GM13977 (cell line): ENCODE results near the gene PSMD1.
A peak's percentile ranks its signal among the peaks of the same experiment; 100 is the strongest.

ENCODE experiments used
- DNase-seq: peaks from one replicate; pipeline ENCODE4 v3.0.0; 2012; ENCODE audit warnings: low spot score
- in situ Hi-C: fragments of 300-500 bp; cut with MboI; formaldehyde crosslinking; loops from one replicate; pipeline ENCODE4 v1.12.0; 2022; ENCODE audit warnings: low sequenced_read_pairs, low pct_unique_long_range_greater_than_20kb, mixed read lengths, inconsistent platforms; ENCODE audit not compliant: unreplicated experiment
- TF ChIP-seq, protein P1 (sequence below): IDR thresholded peaks from 2 replicates; pipeline ENCODE4 v1.5.1; 2012; ENCODE audit warnings: mild to moderate bottlenecking, control low read depth; ENCODE audit not compliant: insufficient read depth; ENCODE audit errors: extremely low read depth, missing control alignments

PSMD1 gene

DNA sequence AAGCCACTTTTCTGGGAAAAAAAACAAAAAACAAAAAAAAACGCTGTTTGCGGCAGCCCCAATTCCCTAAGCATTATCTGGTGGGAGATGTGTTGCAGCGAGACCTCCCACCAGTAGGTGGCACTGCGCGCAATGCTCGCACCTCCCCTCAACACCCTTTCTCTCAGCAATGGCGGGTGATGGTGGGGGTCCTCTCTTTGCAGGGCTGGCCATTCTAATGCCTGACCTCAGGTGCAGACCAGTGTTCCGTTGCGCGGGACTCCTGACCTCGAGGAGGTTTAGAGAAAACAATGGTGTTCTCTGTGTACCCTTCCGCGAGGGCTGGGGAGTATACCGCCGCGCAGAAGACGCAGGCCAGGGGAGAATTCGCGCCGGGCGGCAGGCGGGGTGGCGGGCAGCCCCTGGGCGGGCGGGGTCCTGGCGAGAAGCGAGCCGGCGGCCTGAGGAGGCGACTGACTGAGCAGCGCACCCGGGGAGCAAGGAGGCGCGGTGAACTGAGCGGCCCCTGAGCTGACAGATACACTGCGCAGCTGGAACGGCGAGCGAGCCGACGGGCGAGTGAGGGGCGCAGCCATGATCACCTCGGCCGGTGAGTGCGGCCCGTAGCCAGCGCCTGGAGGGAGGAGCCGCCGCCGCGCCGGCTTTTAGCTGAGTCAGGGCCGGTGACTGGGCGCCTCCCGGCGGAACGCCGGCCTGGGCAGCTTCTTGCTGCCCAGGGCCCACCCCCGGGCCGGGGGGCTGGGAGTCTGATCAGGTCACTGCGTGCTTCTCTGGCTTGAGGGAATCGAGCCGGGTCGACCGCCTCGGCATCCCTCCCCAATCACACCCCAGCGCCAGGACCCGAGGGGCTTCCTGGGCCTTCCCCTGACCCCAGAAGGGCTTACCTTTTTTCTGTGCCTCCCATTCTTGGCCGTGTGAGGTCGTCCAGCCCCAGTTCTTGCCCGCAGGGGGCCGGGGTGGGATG, at the start of gene PSMD1:
PSMD1 (plus strand) TSS at position 415 of the 964 bp plus-strand sequence; CDS start at position 574, 159 bp downstream.
- peak; percentile 95 for DNase-seq
- TF ChIP-seq, protein P1, sequence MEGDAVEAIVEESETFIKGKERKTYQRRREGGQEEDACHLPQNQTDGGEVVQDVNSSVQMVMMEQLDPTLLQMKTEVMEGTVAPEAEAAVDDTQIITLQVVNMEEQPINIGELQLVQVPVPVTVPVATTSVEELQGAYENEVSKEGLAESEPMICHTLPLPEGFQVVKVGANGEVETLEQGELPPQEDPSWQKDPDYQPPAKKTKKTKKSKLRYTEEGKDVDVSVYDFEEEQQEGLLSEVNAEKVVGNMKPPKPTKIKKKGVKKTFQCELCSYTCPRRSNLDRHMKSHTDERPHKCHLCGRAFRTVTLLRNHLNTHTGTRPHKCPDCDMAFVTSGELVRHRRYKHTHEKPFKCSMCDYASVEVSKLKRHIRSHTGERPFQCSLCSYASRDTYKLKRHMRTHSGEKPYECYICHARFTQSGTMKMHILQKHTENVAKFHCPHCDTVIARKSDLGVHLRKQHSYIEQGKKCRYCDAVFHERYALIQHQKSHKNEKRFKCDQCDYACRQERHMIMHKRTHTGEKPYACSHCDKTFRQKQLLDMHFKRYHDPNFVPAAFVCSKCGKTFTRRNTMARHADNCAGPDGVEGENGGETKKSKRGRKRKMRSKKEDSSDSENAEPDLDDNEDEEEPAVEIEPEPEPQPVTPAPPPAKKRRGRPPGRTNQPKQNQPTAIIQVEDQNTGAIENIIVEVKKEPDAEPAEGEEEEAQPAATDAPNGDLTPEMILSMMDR: peak; percentile 93
- in situ Hi-C loops: loop anchor here (10.0 kb wide), 1 partner anchor 152 kb away; no protein-coding TSS in a partner anchor

DNA sequence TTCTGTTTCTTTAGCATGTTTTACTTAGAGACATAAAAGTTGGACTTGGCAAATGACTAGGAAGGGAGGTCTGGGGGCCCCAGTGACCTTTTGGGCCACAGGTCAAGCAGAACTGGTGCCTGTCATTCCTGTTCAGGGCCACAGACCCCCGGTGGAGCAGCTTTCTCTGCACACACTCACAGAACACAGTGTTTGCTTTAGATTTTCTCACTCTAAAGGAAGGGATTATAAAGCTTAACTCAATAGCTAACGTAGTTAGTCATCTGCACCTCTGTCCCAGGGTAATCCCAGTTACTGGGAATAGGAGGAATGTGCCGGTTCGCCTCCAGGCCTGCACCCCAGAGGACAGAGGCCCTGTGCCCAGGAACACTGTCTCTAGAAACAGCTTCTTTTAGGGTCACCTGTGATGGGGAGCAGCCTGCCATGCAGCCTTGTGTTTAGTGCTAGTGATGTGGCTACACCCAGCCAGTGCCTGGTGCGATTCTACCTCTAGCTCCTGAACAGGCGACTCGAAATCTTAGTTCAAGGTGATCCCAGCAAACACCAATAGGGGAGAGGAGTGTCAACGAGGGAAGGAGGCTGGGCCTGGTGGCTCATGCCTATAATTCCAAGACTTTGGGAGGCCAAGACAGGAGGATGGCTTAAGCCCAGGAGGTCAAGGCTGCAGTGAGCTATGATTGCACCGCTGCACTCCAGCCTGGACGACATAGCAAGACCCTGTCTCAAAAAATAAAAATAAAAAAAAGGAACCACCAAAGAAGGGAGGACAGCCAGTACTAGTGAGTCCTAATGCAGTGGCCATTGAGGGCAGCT, 49.2 kb upstream of the PSMD1 start:
- DNase-seq: no peak
- in situ Hi-C loops: no loop called here
- TF ChIP-seq, protein P1: no peak

DNA sequence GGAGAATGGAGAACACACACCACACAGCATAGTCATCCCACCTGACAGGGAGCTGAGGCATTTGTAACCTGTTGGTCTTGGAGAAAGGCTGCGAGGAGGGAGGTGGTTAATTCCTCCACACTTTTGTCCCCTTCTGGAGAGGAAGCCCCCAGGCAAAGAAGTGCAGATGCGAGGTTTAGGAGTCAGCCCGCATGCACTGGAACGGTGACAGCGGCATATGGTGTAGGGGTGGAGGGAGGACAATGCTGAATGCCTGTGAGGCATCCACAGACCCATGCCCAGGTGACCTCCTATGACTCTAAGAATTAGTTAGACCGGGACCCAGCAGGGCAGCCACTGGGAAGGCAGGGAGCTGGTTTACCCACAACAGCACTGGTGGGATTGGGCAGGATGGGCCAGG, 48.5 kb upstream of the PSMD1 start:
- TF ChIP-seq, protein P1: no peak
- no peak for DNase-seq
- in situ Hi-C loops: no loop called here

DNA sequence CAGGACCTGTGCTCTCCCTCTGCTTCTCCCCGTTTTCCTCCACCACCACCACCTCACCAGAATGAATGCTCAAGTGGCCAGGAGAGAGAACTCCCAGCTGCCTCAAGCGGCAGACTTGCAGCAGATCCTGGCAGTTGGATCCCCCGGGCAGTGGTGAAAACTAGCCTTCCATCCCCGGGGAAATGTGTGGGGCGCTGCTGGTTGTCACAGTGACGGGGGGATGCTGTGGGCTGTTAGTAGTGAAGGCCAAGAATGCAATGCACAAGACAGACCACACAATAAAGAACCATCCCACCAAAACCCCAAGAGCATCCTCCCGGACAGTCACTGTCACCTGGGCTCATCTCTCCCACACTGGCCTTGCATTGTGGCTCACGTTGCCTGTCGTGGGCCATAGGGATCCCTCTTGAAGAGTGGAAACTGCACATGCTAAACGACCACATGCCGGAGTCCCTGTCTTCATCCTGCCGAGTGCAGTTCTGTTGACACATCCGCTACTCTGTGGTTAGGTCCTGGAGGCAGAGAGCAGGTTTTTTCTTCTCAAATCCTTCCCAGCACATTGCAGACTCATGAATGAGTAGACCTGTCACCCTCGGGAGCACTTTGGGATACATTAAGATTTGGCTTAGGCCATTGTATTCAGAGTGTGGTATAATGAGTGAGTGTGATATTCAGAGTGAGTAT, 47.3 kb upstream of the PSMD1 start:
- in situ Hi-C loops: no loop called here
- no peak for DNase-seq
- TF ChIP-seq, protein P1: no peak

DNA sequence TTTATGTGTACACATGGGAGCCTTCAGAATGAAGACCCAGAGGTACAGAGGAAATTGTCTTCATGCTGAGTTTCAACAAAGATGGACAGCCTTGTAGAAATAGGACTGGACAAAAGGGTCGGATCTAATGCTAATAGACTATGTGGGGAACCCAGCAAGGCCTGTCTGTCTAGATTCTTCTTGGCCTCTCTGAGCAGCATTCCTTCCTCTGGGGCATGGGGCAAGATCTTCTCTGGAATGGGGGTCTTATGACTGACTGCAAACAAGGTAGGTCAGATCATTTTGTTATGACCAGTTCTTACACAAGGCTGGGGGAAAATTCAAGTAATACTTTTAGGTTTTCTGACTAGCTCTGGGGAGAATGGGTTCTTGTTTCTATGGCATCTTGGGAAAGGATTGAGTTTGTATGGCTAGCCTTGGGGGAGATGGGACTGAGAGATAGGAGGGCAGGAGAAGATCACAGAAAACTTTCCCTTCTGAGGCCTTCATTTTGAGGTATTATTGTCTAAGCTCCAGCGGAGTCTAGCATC, 46.4 kb upstream of the PSMD1 start:
- DNase-seq: no peak
- TF ChIP-seq, protein P1: no peak
- in situ Hi-C loops: no loop called here

DNA sequence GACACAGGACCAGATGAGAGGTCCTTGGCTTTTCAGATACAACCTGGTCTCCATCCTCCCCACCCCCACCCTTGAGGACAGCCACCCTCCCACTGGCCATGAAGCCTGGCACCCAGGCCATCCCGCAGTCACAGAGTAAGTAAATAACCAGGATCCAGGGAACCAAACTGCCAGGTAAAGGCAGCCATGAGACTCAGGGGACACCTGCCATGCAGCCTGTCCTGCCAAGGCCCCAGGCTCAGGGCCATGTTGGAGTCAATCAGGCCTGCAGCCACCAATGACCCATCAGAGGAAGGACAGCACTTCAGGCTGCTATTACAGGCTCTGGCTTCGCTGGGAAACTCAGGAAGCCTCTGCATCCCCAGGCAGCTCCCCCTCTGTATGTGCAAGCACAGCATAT, 45.1 kb upstream of the PSMD1 start:
- DNase-seq: no peak
- TF ChIP-seq, protein P1: no peak
- in situ Hi-C loops: no loop called here
